GM12864 (cell line): ENCODE measurements around the gene LCN6.

Experiments used
- DNase-seq: peaks from one replicate; pipeline ENCODE4 v3.0.0-alpha.2; 2011; ENCODE audit warnings: low read depth
- H3K4me3 ChIP-seq: 2 replicates; pipeline ENCODE4 v1.5.1; 2011; ENCODE audit warnings: mild to moderate bottlenecking, low read depth, low read length, control low read depth
- TF ChIP-seq, protein P1 (sequence below): IDR thresholded peaks from 2 replicates; pipeline ENCODE4 v1.5.1; 2011; ENCODE audit warnings: low read depth, mild to moderate bottlenecking, moderate library complexity, low read length, control low read depth, inconsistent platforms; ENCODE audit errors: missing control alignments

Gene LCN6

DNA sequence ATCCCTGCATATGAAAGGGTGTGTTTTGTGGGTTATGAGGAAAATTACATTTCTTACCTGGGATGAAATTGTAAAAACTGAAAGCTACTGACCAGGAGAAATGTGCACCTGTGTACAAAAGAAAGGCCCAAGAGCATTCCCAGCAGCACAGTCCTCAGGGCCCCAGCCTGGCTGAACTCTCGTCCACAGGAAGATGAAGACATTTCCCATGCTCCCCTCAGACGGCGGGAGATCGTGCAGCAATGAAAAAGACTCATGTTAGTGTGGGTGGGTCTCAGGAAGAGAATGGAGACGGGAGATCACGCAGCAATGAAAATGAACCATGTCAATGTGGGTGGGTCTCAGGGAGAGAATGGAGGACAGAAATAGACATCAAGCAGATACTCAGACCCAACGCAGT, 28.6 kb upstream of the LCN6 start:
- TF ChIP-seq, protein P1, sequence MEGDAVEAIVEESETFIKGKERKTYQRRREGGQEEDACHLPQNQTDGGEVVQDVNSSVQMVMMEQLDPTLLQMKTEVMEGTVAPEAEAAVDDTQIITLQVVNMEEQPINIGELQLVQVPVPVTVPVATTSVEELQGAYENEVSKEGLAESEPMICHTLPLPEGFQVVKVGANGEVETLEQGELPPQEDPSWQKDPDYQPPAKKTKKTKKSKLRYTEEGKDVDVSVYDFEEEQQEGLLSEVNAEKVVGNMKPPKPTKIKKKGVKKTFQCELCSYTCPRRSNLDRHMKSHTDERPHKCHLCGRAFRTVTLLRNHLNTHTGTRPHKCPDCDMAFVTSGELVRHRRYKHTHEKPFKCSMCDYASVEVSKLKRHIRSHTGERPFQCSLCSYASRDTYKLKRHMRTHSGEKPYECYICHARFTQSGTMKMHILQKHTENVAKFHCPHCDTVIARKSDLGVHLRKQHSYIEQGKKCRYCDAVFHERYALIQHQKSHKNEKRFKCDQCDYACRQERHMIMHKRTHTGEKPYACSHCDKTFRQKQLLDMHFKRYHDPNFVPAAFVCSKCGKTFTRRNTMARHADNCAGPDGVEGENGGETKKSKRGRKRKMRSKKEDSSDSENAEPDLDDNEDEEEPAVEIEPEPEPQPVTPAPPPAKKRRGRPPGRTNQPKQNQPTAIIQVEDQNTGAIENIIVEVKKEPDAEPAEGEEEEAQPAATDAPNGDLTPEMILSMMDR, result no peak
- no peak for DNase-seq
- H3K4me3 ChIP-seq, result no peak overlapping the region

GRCh38 chr9:136775191-136775590, 26.9 kb upstream of the LCN6 start:
- no peak overlapping the region for H3K4me3 ChIP-seq
- no peak for DNase-seq
- TF ChIP-seq, protein P1, result no peak

DNA sequence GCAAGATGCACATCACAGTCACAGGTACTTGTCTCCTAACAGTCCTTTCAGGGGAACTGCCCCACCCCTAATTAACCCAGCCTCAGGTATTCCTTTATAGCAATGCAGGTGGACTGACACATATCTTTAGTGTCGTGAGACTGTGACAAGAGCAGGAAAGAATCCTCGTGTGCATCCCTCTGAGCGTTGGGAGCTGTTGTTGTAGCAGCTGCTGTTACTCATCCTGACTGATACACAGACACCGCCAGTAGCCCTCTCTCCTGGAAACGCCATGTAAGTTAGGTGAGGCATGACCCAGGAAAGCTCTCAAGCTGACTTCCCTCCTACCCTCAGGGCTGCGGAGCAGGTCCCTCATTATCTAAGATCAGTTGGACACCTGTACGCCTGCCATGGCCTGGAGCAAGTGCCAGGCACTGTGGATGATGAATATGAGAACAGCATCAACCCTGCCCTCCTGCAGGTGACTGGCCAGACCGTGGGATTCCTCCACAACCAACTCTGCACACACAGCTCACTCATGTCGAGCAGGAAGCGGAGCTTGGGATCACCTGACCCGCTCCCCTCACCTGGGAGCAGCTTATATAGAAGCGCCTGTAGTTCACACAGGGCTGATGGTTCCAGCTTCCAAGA, 26.2 kb upstream of the LCN6 start:
- TF ChIP-seq, protein P1, result no peak
- no peak overlapping the region for H3K4me3 ChIP-seq
- no peak for DNase-seq

- DNase-seq, result no peak
- TF ChIP-seq, protein P1, result no peak
- no peak overlapping the region for H3K4me3 ChIP-seq
Observed at GRCh38 chr9:136773386-136774044, 25.2 kb upstream of the LCN6 start.

DNA sequence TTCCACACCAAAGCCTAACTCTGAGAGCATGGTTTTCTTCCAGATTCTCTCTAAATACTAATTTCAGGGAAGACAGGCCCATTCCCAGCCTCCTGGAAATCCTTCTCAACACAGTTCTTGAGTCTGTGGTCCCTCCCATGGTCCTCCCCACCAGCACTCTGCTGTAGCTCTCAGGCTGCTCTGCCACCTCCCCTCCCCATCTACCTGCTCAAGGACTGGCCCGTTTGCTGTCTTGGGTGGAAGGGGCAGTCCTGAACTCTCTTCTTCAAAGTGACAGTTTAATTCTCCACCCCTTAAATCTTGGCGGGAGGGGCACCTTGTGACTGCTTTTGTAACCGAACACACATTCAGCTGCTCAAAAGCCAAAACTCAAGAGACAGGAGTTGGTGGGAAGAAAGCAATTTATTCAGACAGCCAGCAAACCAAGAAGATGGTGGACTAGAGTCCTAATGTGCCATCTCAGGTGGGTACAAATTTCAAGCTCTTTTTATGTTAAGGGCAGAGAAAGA, 23.6 kb upstream of the LCN6 start:
- no peak for DNase-seq
- TF ChIP-seq, protein P1, result no peak
- no peak overlapping the region for H3K4me3 ChIP-seq

DNA sequence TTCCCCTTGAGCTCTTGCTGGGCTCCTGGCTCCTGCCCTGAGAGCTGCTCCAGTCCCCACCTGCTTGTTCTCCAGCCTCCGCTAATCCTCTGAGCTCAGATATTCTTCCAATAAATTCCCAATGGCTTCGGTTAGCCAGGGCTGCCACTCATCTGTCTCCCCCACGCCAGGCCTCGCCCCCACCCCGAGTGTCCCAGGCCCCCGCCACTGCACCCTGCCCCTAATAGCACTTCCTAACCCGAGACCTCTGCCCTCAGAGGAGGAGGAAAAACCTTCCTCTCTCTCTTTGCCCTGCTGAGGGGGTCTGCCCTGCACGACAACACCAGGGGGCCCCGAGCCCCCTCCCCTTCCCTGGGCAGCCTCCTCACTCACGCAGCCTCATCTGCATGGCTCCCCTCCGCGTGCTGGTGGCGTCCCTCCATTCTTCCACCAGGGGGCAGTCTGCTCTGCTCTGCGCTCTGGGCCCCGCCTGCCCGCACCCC, 21.4 kb upstream of the LCN6 start:
- TF ChIP-seq, protein P1, result peak; percentile 74
- no peak for DNase-seq

More for the DNA sequence above, 21.4 kb upstream of the LCN6 start:
- no peak overlapping the region for H3K4me3 ChIP-seq
